GM12891 (cell line): ENCODE data around the gene TAOK1.

Experiments
- POLR2A ChIP-seq: IDR thresholded peaks from 2 replicates; pipeline ENCODE4 v1.6.1; 2011; ENCODE audit warnings: low read depth, low read length, control low read depth
- POLR2AphosphoS5 ChIP-seq: IDR thresholded peaks from 2 replicates; pipeline ENCODE4 v1.6.1; 2011; ENCODE audit warnings: low read depth, low read length, control low read depth
- POU2F2 ChIP-seq: IDR thresholded peaks from 2 replicates; pipeline ENCODE4 v1.6.1; 2011; ENCODE audit warnings: low read depth, mild to moderate bottlenecking, control low read depth, low read length, moderate library complexity
- SPI1 ChIP-seq: IDR thresholded peaks from 2 replicates; pipeline ENCODE4 v1.6.1; 2011; ENCODE audit warnings: low read depth, low read length, control low read depth
- TAF1 ChIP-seq: IDR thresholded peaks from 2 replicates; pipeline ENCODE4 v1.6.1; 2011; ENCODE audit warnings: low read depth, low read length, control low read depth

DNA sequence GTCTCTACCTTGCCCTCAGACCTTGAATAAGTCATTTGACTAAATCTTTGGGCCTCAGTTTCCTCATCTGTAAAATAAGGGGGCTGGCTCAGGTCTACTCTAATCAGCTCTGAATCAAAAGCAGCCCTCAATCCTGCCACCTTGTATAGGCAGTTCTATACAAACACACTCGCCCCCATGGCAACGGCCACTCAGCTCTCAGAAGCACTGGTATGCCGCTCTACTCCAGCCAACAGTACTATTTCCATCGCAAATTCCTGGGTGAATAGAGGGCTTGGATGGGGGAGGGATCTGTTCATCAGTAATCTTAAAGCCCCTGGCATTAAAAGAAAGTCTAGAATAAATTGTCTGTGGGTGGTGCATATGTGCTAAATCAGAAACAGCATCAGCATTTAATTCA lies 21.2 kb upstream of the TAOK1 start:
- TF ChIP-seq POLR2A (no peak), POLR2AphosphoS5 (no peak), TAF1 (no peak), SPI1 (no peak), POU2F2 (no peak)
